Neuronal stem cell (in vitro differentiated cells): ENCODE measurements around the gene ADCY7.

Experiments used
- DNase-seq: peaks from one replicate; pipeline ENCODE4 v3.0.0-alpha.2; 2013; ENCODE audit warnings: low spot score
- H2AFZ ChIP-seq: one replicate; pipeline ENCODE4 v1.6.1; 2013; ENCODE audit warnings: mild to moderate bottlenecking, low read length, inconsistent platforms
- H2AK5ac ChIP-seq: 2 replicates; pipeline ENCODE4 v1.6.1; 2013; ENCODE audit warnings: low read depth, mild to moderate bottlenecking, inconsistent platforms, low read length, moderate library complexity, mixed read lengths
- H2BK120ac ChIP-seq: 2 replicates; pipeline ENCODE4 v1.6.1; 2013; ENCODE audit warnings: low read depth, mild to moderate bottlenecking, inconsistent platforms, low read length, moderate library complexity, mixed read lengths
- H2BK12ac ChIP-seq: one replicate; pipeline ENCODE4 v1.6.1; 2013; ENCODE audit warnings: low read length, inconsistent platforms
- H2BK15ac ChIP-seq: 2 replicates; pipeline ENCODE4 v1.6.1; 2013; ENCODE audit warnings: mild to moderate bottlenecking, low read length, inconsistent platforms, mixed read lengths
- H2BK5ac ChIP-seq: one replicate; pipeline ENCODE4 v1.6.1; 2013; ENCODE audit warnings: inconsistent platforms, mild to moderate bottlenecking, low read length, moderate library complexity
- H3K14ac ChIP-seq: one replicate; pipeline ENCODE4 v1.6.1; 2013; ENCODE audit warnings: low read length, inconsistent platforms
- H3K18ac ChIP-seq: 2 replicates; pipeline ENCODE4 v1.6.1; 2013; ENCODE audit warnings: low read length, inconsistent platforms
- H3K23ac ChIP-seq: 2 replicates; pipeline ENCODE4 v1.6.1; 2013; ENCODE audit warnings: low read depth, mild to moderate bottlenecking, mixed read lengths, low read length, inconsistent platforms; ENCODE audit not compliant: poor library complexity
- H3K27ac ChIP-seq: replicated peaks from 3 replicates; pipeline ENCODE4 v1.5.1; 2013; ENCODE audit warnings: low read length, inconsistent platforms
- H3K27me3 ChIP-seq, 3 experiments: 2 replicates each; pipeline ENCODE4 v1.6.1; 2013; ENCODE audit warnings: low read length in 3 of 3, mild to moderate bottlenecking in 2 of 3, inconsistent platforms in 1 of 3, low read depth in 1 of 3, mixed read lengths in 1 of 3, moderate library complexity in 1 of 3; ENCODE audit not compliant: control insufficient read depth in 3 of 3, insufficient read depth in 3 of 3
- H3K36me3 ChIP-seq, 2 donors: replicated peaks in 1 of 2; 2 replicates each; pipeline ENCODE4 v1.6.1; 2013; ENCODE audit warnings: low read length in 2 of 2; ENCODE audit not compliant: control insufficient read depth in 2 of 2, insufficient read depth in 2 of 2
- H3K4ac ChIP-seq: 2 replicates; pipeline ENCODE4 v1.6.1; 2013; ENCODE audit warnings: inconsistent platforms, mild to moderate bottlenecking, low read length, moderate library complexity
- H3K4me1 ChIP-seq, 2 donors: 1 replicate in 1 of 2; 2 replicates in 1 of 2; pipeline ENCODE4 v1.6.1; 2013; ENCODE audit warnings: low read length in 2 of 2, low read depth in 1 of 2; ENCODE audit not compliant: control insufficient read depth in 2 of 2, insufficient read depth in 1 of 2
- H3K4me2 ChIP-seq: one replicate; pipeline ENCODE4 v1.6.1; 2013; ENCODE audit warnings: mild to moderate bottlenecking, low read length, inconsistent platforms; ENCODE audit not compliant: insufficient read depth, poor library complexity, severe bottlenecking
- H3K4me3 ChIP-seq, 2 donors: 2 replicates each; pipeline ENCODE4 v1.5.1; 2013; ENCODE audit warnings: low read length in 2 of 2, mild to moderate bottlenecking in 2 of 2, inconsistent platforms in 1 of 2, moderate library complexity in 1 of 2
- H3K79me1 ChIP-seq: one replicate; pipeline ENCODE4 v1.6.1; 2013; ENCODE audit warnings: low read depth, mild to moderate bottlenecking, inconsistent platforms, low read length, moderate library complexity
- H3K9ac ChIP-seq: one replicate; pipeline ENCODE4 v1.6.1; 2013; ENCODE audit warnings: mild to moderate bottlenecking, low read depth, low read length, inconsistent platforms; ENCODE audit not compliant: poor library complexity
- H3K9me3 ChIP-seq, 2 donors: replicated peaks in 1 of 2; 2 replicates each; pipeline versions ENCODE3 to v1.6.1; 2013; ENCODE audit warnings: low read length in 2 of 2, mild to moderate bottlenecking in 2 of 2, inconsistent platforms in 1 of 2, low read depth in 1 of 2, mixed read lengths in 1 of 2, moderate library complexity in 1 of 2; ENCODE audit not compliant: control insufficient read depth in 2 of 2, insufficient read depth in 1 of 2
- H4K8ac ChIP-seq: one replicate; pipeline ENCODE4 v1.6.1; 2013; ENCODE audit warnings: low read depth, mild to moderate bottlenecking, inconsistent platforms, low read length, moderate library complexity
- H4K91ac ChIP-seq: one replicate; pipeline ENCODE4 v1.6.1; 2013; ENCODE audit warnings: low read length, low read depth, mild to moderate bottlenecking, inconsistent platforms; ENCODE audit not compliant: poor library complexity
- WGBS, 2 donors: extraction: QIAGEN DNeasy Blood & Tissue Kit; methylation state at CpG; one replicate each; pipeline ENCODE4 v1.1.7; 2013; ENCODE audit warnings: missing lambda C conversion rate in 2 of 2, mixed read lengths in 1 of 2; ENCODE audit not compliant: insufficient read length in 2 of 2, insufficient replicate concordance in 1 of 2; ENCODE audit errors: extremely low coverage in 2 of 2; 5-methylcytosine and 5-hydroxymethylcytosine counted together

ADCY7 gene

GRCh38 chr16:50263940-50264929 is 2.1 kb upstream of the ADCY7 start:
- no peak overlapping the region for H3K23ac ChIP-seq
- no peak for DNase-seq
- WGBS, 2 donors = no CpG with 5 or more reads among the region's 8 CpGs

GRCh38 chr16:50265260-50265659 is 1.1 kb upstream of the ADCY7 start:
- Histone ChIP-seq H3K18ac (peak overlapping the region; percentile 44), H3K79me1 (no peaks in the 10 kb centered on the region), H3K4ac (no peak overlapping the region), H2BK120ac (no peak overlapping the region), H3K9ac (no peak overlapping the region), H3K27ac (no peak overlapping the region), H3K4me1 (peaks cover 4 to 5% of the 10 kb centered on the region in 2 donors), H2AFZ (no peak overlapping the region), H2BK15ac (peak overlapping the region; percentile 69), H2BK12ac (peak overlapping the region; percentile 82), H2AK5ac (peak overlapping the region; percentile 72), H3K9me3 (no peaks in the 10 kb centered on the region), H4K91ac (no peak overlapping the region), H3K36me3 (no peaks in the 10 kb centered on the region), H4K8ac (no peak overlapping the region), H3K4me2 (no peak overlapping the region), H3K14ac (no peak overlapping the region), H3K4me3 (no peak overlapping the region), H2BK5ac (no peak overlapping the region), H3K23ac (peak overlapping the region; percentile 60), H3K27me3 (peaks cover 0 to 12% (median 0%) of the 10 kb centered on the region in 3 experiments)
- no peak for DNase-seq
- WGBS, 2 donors = no CpG with 5 or more reads among the region's 2 CpGs

More at GRCh38 chr16:50263940-50264929, 2.1 kb upstream of the ADCY7 start:
- Histone ChIP-seq H2BK5ac (no peak overlapping the region), H3K36me3 (no peaks in the 10 kb centered on the region), H3K9ac (no peak overlapping the region), H3K18ac (no peak overlapping the region), H3K79me1 (no peaks in the 10 kb centered on the region), H3K4me1 (peaks cover 11 to 13% of the 10 kb centered on the region in 2 donors), H3K14ac (no peak overlapping the region), H4K91ac (no peak overlapping the region), H3K27ac (no peak overlapping the region), H2AK5ac (no peak overlapping the region), H4K8ac (no peak overlapping the region), H3K9me3 (no peaks in the 10 kb centered on the region), H2BK15ac (no peak overlapping the region), H3K4me3 (no peak overlapping the region), H2BK120ac (no peak overlapping the region), H3K4me2 (no peak overlapping the region), H3K27me3 (peaks cover 0 to 12% (median 0%) of the 10 kb centered on the region in 3 experiments), H2AFZ (no peak overlapping the region), H2BK12ac (no peak overlapping the region), H3K4ac (no peak overlapping the region)

- peak overlapping the region; percentile 60 for H3K23ac ChIP-seq
- H3K14ac ChIP-seq = no peak overlapping the region
- no peak overlapping the region for H3K4ac ChIP-seq
- no peak overlapping the region for H2BK5ac ChIP-seq
- H2AFZ ChIP-seq = peak overlapping the region; percentile 77
- H4K8ac ChIP-seq = no peak overlapping the region
- no peak overlapping the region for H3K27ac ChIP-seq
- WGBS, 2 donors = no CpG with 5 or more reads among the region's 10 CpGs
- H2BK12ac ChIP-seq = peak overlapping the region; percentile 82
- no peaks in the 10 kb centered on the region for H3K9me3 ChIP-seq
- no peak overlapping the region for H2BK120ac ChIP-seq
- H3K9ac ChIP-seq = no peak overlapping the region
- peaks cover 0 to 10% (median 0%) of the 10 kb centered on the region in 3 experiments for H3K27me3 ChIP-seq
- peak overlapping the region; percentile 72 for H2AK5ac ChIP-seq
- H3K18ac ChIP-seq = no peak overlapping the region
- no peaks in the 10 kb centered on the region for H3K36me3 ChIP-seq
- no peak overlapping the region for H4K91ac ChIP-seq
- no peak for DNase-seq
- H3K4me1 ChIP-seq = peaks cover 4 to 5% of the 10 kb centered on the region in 2 donors
- H2BK15ac ChIP-seq = peak overlapping the region; percentile 69
- H3K79me1 ChIP-seq = no peaks in the 10 kb centered on the region
- H3K4me3 ChIP-seq = no peak overlapping the region
- H3K4me2 ChIP-seq = no peak overlapping the region
These were observed 525 bp upstream of the ADCY7 start for GRCh38 chr16:50265716-50266336.

GRCh38 chr16:50267151-50267631 is 840 bp downstream of the ADCY7 start:
- H3K23ac ChIP-seq = no peak overlapping the region
- peaks cover 0 to 3% (median 0%) of the 10 kb centered on the region in 3 experiments for H3K27me3 ChIP-seq
- no peak overlapping the region for H3K27ac ChIP-seq
- no peak overlapping the region for H3K18ac ChIP-seq
- no peaks in the 10 kb centered on the region for H3K79me1 ChIP-seq
- no peak for DNase-seq
- no peak overlapping the region for H4K8ac ChIP-seq
- H2BK5ac ChIP-seq = no peak overlapping the region
- H2AK5ac ChIP-seq = no peak overlapping the region
- no peak overlapping the region for H3K4me3 ChIP-seq
- H3K4me1 ChIP-seq = peaks cover 4 to 5% of the 10 kb centered on the region in 2 donors
- H3K36me3 ChIP-seq = no peaks in the 10 kb centered on the region
- H2BK12ac ChIP-seq = no peak overlapping the region
- H2AFZ ChIP-seq = no peak overlapping the region
- H3K9me3 ChIP-seq = no peaks in the 10 kb centered on the region
- H3K4ac ChIP-seq = no peak overlapping the region
- H2BK120ac ChIP-seq = no peak overlapping the region
- H3K9ac ChIP-seq = no peak overlapping the region
- no CpG with 5 or more reads among the region's 8 CpGs for WGBS, 2 donors
- H3K14ac ChIP-seq = no peak overlapping the region
- H2BK15ac ChIP-seq = no peak overlapping the region
- H3K4me2 ChIP-seq = no peak overlapping the region
- H4K91ac ChIP-seq = no peak overlapping the region
